ENCODE results near the gene TTC24. TPM values are rescaled to one million over a fixed set of nuclear protein-coding genes. Genes with fewer than 3 reads are reported as not detected.
A peak's percentile ranks its signal among the peaks of the same experiment; 100 is the strongest.

The TTC24 gene
- total and polyA plus RNA-seq, 2 experiments from 2014 or later: not detected

- DNase-seq (ENCODE audit: low spot score): no peak
- H3K27ac ChIP-seq: no peak overlapping the region
- peak overlapping the region; percentile 45 for H2AFZ ChIP-seq
- peaks cover 23% of the 10 kb centered on the region for H3K4me1 ChIP-seq (ENCODE audit: insufficient read depth)
- no peak overlapping the region for H3K4me3 ChIP-seq
- TF ChIP-seq EZH2phosphoT487 (IDR thresholded peaks at IDR 0.05; ENCODE audit: low read depth, severe bottlenecking, unreplicated experiment) (peak; percentile 41), EZH2 (IDR thresholded peaks at IDR 0.05; ENCODE audit: borderline replicate concordance) (peak; percentile 80)
- TF ChIP-seq, protein P1, sequence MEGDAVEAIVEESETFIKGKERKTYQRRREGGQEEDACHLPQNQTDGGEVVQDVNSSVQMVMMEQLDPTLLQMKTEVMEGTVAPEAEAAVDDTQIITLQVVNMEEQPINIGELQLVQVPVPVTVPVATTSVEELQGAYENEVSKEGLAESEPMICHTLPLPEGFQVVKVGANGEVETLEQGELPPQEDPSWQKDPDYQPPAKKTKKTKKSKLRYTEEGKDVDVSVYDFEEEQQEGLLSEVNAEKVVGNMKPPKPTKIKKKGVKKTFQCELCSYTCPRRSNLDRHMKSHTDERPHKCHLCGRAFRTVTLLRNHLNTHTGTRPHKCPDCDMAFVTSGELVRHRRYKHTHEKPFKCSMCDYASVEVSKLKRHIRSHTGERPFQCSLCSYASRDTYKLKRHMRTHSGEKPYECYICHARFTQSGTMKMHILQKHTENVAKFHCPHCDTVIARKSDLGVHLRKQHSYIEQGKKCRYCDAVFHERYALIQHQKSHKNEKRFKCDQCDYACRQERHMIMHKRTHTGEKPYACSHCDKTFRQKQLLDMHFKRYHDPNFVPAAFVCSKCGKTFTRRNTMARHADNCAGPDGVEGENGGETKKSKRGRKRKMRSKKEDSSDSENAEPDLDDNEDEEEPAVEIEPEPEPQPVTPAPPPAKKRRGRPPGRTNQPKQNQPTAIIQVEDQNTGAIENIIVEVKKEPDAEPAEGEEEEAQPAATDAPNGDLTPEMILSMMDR (IDR thresholded peaks at IDR 0.05; ENCODE audit: poor library complexity): no peak
- H3K9me3 ChIP-seq (ENCODE audit: low read depth): no peaks in the 10 kb centered on the region
- H3K27me3 ChIP-seq: peaks cover 77% of the 10 kb centered on the region
- H4K20me1 ChIP-seq (ENCODE audit: insufficient read depth, poor library complexity, severe bottlenecking): no peaks in the 10 kb centered on the region
- H3K79me2 ChIP-seq: no peaks in the 10 kb centered on the region
- no peaks in the 10 kb centered on the region for H3K9me2 ChIP-seq (replicated peaks; ENCODE audit: insufficient read depth)
- peak overlapping the region; percentile 90 for H3K4me2 ChIP-seq
- WGBS (ENCODE audit: low lambda C conversion rate, missing lambda C conversion rate): 5% methylated on average over 36 of the region's 55 CpGs
- no peaks in the 10 kb centered on the region for H3K36me3 ChIP-seq (replicated peaks; ENCODE audit: insufficient read depth, low read depth)
Measured at GRCh38 chr1:156624814-156625435, 45.4 kb downstream of the TTC24 start.

- peaks cover 76% of the 10 kb centered on the region for H3K27me3 ChIP-seq
- no peaks in the 10 kb centered on the region for H3K9me3 ChIP-seq (ENCODE audit: low read depth)
- peak overlapping the region; percentile 90 for H3K4me2 ChIP-seq
- H3K36me3 ChIP-seq (replicated peaks; ENCODE audit: insufficient read depth, low read depth): no peaks in the 10 kb centered on the region
- peaks cover 23% of the 10 kb centered on the region for H3K4me1 ChIP-seq (ENCODE audit: insufficient read depth)
- no peaks in the 10 kb centered on the region for H3K79me2 ChIP-seq
- no peaks in the 10 kb centered on the region for H3K9me2 ChIP-seq (replicated peaks; ENCODE audit: insufficient read depth)
- no peak overlapping the region for H3K27ac ChIP-seq
- peak; percentile 93 for TF ChIP-seq EZH2 (IDR thresholded peaks at IDR 0.05; ENCODE audit: borderline replicate concordance)
- no peak for TF ChIP-seq EZH2phosphoT487 (IDR thresholded peaks at IDR 0.05; ENCODE audit: low read depth, severe bottlenecking, unreplicated experiment)
- TF ChIP-seq, protein P1 (IDR thresholded peaks at IDR 0.05; ENCODE audit: poor library complexity): peak; percentile 63
- no peaks in the 10 kb centered on the region for H4K20me1 ChIP-seq (ENCODE audit: insufficient read depth, poor library complexity, severe bottlenecking)
- WGBS (ENCODE audit: low lambda C conversion rate, missing lambda C conversion rate): under 1% methylated on average over 39 of the region's 45 CpGs
- H3K4me3 ChIP-seq: no peak overlapping the region
- DNase-seq (ENCODE audit: low spot score): peak; percentile 73
- peak overlapping the region; percentile 45 for H2AFZ ChIP-seq
Measured at GRCh38 chr1:156625436-156626078, 46.0 kb downstream of the TTC24 start.

DNA sequence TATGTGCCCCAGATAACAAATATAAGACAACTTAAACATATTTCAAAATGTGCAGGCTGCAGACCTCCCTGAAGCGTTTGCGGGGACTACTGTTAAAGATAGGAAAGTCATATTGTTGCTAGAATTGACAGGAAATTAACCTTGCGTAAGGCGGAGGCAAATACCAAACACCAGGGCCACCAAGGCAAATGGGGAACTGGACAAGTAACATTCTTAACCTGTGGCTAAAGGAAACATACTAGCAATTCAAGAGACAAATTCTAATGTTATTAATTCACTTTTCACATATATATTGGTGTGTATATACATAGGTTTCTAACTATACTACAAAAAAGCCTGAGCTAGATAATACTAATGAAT, 46.5 kb downstream of the TTC24 start:
- H3K27me3 ChIP-seq: peaks cover 76% of the 10 kb centered on the region
- 45% methylated on average over 4 of the region's 4 CpGs for WGBS (ENCODE audit: low lambda C conversion rate, missing lambda C conversion rate)

More for the DNA sequence above, 46.5 kb downstream of the TTC24 start:
- H3K4me3 ChIP-seq: no peak overlapping the region
- H2AFZ ChIP-seq: no peak overlapping the region
- no peak overlapping the region for H3K27ac ChIP-seq
- peak overlapping the region; percentile 90 for H3K4me2 ChIP-seq
- no peaks in the 10 kb centered on the region for H3K9me2 ChIP-seq (replicated peaks; ENCODE audit: insufficient read depth)
- no peaks in the 10 kb centered on the region for H3K79me2 ChIP-seq
- no peaks in the 10 kb centered on the region for H3K9me3 ChIP-seq (ENCODE audit: low read depth)
- H4K20me1 ChIP-seq (ENCODE audit: insufficient read depth, poor library complexity, severe bottlenecking): no peaks in the 10 kb centered on the region
- DNase-seq (ENCODE audit: low spot score): no peak
- no peaks in the 10 kb centered on the region for H3K36me3 ChIP-seq (replicated peaks; ENCODE audit: insufficient read depth, low read depth)
- TF ChIP-seq, protein P1 (IDR thresholded peaks at IDR 0.05; ENCODE audit: poor library complexity): no peak
- TF ChIP-seq EZH2phosphoT487 (IDR thresholded peaks at IDR 0.05; ENCODE audit: low read depth, severe bottlenecking, unreplicated experiment) (no peak), EZH2 (IDR thresholded peaks at IDR 0.05; ENCODE audit: borderline replicate concordance) (no peak)
- H3K4me1 ChIP-seq (ENCODE audit: insufficient read depth): peaks cover 23% of the 10 kb centered on the region

All from hepatocyte (in vitro differentiated cells).